Measurements from ENCODE around the gene ADAP1. TPM values are rescaled to one million over a fixed set of nuclear protein-coding genes. Genes with fewer than 3 reads are reported as not detected.
"Not testable (repeated sequence)": the region's sequence is repeated elsewhere in the genome, so short reads cannot be mapped to it uniquely, and the experiment has no call there.

Gene ADAP1, protein sequence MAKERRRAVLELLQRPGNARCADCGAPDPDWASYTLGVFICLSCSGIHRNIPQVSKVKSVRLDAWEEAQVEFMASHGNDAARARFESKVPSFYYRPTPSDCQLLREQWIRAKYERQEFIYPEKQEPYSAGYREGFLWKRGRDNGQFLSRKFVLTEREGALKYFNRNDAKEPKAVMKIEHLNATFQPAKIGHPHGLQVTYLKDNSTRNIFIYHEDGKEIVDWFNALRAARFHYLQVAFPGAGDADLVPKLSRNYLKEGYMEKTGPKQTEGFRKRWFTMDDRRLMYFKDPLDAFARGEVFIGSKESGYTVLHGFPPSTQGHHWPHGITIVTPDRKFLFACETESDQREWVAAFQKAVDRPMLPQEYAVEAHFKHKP
- total RNA-seq, result 3.0 and 5.1 TPM in 2 replicates

DNA sequence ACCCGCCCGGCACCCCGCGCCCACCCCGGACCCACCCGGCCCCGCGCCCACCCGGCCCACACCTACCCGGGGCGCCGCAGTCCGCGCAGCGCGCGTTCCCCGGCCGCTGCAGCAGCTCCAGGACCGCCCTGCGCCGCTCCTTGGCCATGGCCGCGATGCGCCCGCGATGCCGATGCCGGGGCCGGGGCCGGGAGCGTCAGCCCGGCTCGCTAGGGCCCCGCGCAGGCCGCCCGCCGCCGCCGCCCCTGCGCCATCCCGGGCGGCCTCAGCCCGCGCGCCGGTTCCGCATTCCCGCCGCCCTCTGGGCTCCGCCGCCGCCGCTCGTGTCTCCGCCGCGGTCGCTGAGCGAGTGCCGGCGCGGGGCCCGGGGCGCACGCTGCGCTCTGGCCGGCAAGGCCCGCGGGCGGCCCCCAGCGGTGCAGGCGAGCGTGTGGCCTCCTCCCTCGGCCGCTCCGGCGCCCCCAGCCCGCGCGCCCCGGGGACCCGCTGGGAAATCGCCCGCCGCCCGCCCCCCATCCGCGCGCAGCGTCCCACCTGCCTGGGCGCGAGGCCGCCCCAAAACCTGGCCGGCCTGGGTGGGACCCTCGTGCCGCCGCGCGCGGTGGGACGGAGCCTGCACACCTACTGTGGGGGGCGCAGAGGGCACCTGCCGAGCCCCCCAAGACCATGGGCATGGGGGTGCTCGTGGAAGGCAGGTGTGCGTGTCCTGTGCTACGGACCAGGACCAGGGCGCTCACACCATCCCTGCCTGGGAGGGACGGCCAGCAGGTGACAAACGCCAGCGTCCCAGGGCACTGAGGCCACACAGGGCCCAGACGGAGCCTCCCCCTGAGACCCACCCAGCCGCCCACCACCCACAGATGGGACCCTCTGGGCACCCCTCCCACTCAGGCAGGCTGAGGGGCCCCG lies at the start of gene ADAP1:
Gene ADAP1 (minus strand): TSS at position 351 of the 909 bp plus-strand sequence. CDS start 203 bp downstream, at position 148.
- DNase-seq (ENCODE audit: extremely low read depth, low read depth, low spot score), result no peak

DNA sequence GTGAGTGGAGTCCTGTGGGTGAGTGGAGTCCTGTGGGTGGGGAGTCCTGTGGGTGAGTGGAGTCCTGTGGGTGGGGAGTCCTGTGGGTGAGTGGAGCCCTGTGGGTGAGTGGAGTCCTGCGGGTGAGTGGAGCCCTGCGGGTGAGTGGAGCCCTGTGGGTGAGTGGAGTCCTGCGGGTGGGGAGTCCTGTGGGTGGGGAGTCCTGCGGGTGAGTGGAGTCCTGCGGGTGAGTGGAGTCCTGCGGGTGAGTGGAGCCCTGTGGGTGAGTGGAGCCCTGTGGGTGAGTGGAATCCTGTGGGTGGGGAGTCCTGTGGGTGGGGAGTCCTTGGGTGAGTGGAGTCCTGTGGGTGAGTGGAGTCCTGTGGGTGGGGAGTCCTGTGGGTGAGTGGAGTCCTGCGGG lies 48.0 kb upstream of the ADAP1 start:
- DNase-seq (ENCODE audit: extremely low read depth, low read depth, low spot score), result not testable (repeated sequence)

DNA sequence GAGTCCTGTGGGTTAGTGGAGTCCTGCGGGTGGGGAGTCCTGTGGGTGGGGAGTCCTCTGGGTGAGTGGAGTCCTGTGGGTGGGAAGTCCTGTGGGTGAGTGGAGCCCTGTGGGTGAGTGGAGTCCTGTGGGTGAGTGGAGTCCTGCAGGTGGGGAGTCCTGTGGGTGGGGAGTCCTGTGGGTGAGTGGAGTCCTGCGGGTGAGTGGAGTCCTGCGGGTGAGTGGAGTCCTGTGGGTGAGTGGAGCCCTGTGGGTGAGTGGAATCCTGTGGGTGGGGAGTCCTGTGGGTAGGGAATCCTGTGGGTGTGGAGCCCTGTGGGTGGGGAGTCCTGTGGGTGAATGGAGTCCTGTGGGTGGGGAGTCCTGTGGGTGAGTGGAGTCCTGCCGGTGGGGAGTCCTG lies 47.5 kb upstream of the ADAP1 start:
- DNase-seq (ENCODE audit: extremely low read depth, low read depth, low spot score), result not testable (repeated sequence)

DNA sequence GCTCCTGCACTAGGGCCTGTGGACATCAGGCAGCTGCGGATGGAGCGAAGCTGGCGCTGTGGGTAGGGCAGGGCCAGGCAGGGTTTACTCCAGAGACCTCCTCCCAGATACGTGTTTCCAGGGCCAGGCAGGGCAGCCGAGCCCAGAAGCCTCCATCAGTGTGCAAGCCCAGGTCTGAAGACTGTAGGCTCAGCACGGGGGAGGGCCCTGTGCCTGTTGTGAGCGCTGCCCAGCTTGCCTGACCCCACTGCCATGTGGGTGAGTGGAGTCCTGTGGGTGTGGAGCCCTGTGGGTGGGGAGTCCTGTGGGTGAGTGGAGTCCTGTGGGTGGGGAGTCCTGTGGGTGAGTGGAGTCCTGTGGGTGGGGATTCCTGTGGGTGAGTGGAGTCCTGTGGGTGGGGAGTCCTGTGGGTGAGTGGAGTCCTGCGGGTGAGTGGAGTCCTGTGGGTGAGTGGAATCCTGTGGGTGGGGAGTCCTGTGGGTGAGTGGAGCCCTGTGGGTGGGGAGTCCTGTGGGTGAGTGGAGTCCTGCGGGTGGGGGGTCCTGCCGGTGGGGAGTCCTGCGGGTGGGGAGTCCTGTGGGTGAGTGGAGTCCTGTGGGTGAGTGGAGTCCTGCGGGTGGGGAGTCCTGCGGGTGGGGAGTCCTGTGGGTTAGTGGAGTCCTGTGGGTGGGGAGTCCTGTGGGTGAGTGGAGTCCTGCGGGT lies 46.7 kb upstream of the ADAP1 start:
- DNase-seq (ENCODE audit: extremely low read depth, low read depth, low spot score), result not testable (repeated sequence)

DNA sequence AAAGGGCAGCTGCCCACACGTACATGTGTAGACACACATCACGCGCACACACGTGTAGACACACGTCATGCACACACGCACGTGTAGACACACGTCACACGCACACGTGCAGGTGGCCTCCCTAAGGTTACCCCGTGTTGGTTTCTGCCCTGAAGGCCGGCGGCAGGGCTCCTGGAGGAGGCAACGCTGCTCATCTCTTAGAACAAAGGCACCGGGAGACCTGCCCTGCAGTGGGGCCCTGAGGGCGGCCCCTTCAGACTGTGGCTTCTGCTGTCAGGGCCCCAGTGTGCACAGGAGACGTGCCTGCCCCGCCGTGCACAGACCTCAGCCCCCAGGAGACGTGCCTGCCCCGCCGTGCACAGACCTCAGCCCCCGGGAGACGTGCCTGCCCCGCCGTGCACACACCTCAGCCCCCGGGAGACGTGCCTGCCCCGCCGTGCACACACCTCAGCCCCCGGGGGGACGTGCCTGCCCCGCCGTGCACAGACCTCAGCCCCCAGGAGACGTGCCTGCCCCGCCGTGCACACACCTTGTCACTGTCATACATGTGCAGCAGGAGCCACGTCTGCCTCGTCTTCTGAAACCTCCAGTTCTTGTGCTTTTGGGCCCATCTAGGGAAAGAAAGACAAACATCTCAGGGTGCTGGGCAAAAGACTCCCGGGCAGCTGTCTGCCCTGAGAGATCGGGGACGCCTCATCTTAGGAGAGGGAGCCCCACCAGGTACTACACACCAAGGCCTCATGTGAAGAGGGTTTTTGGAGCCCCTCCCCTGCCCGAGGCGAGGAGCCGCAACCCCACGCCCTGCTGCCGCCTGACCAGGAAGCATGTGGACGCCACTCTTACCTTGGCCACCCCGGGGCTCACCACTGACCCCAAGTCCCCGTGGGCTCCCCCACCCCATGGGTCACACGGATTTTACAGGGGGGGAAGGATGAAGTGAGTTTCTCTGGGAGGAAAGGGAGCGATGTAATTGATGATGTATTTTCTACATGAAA lies 45.8 kb upstream of the ADAP1 start:
- no peak for DNase-seq (ENCODE audit: extremely low read depth, low read depth, low spot score)

DNA sequence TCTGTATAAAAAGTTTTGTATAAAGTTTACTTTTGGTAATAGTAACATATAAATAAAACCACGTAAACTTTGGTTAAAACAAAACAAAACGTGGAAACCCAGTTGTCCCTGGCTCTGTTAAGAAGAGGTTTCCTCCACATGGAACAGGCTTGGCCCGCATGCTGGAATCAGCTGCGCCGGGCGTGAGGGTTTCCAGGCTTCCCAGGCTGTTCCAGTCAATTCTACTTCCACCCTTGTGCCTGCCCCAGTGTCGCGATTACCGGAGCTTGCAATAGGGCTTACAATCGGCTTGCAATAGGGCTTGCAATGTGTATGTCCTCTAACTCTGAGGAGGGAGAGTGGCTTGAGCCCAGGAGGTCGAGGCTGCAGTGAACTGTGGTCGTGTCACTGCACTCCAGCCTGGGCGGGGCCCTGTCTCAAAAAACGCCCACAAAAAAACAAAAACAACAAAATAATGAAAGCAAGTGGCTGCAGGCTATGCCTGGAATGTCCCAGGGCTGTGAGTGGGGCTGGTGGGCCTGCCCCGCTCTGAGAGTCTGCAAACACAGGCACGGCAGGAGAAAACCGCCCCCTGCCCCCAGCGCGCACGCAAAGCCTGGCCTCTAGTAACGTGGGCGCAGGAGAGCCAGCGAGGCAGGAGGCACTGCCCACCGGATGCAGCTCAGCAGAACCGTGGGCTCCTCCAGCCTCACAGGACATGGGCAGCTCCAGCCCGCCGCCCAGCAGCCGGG lies 44.8 kb upstream of the ADAP1 start:
- no peak for DNase-seq (ENCODE audit: extremely low read depth, low read depth, low spot score)

DNA sequence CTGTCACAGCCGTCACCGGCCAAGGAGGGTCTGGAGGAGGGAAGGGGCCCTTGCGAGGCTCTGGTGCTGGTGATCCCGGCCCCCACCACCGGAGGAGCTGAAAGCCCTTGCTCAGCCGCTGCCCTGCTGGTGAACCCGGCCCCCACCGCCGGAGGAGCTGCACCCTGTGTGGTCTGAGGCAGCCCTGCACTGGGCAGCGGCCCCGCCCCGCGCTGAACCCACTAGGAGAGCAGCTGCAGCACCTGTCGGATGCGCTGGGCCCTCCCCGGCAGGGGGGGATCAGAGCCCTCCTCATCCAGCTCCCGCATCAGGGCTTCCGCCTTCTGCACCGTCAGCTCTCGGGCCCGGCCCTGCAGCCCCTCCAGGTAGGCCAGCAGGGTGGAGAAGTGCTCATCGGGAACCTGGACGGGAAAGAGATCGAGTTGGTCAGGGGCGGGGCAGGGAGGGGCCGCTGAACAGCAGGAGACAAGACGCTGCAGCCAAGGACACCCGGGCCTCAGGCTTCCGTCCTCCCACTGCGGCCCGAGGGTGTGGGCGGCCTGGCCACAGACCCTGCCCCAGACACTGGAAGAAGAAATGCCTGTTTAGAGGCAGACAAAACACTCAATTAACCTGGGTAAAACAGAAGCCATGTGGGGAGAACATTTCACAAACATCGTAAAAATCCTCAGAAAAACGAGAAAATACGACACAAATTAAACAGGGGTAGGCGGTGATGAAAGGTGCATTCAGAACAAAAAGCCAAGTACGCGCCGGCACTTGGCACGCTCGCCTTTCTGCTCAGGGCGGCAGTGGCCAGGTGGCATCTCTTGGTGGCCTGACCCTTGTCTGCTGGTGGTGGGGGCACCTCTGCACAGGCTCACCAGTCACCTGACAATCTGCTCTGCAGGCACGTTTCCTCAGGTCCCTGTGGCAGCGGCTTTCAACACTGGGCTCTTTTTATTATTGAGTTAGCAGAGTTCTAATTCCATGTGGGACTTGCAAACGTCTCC lies 43.2 kb upstream of the ADAP1 start:
- no peak for DNase-seq (ENCODE audit: extremely low read depth, low read depth, low spot score)

DNA sequence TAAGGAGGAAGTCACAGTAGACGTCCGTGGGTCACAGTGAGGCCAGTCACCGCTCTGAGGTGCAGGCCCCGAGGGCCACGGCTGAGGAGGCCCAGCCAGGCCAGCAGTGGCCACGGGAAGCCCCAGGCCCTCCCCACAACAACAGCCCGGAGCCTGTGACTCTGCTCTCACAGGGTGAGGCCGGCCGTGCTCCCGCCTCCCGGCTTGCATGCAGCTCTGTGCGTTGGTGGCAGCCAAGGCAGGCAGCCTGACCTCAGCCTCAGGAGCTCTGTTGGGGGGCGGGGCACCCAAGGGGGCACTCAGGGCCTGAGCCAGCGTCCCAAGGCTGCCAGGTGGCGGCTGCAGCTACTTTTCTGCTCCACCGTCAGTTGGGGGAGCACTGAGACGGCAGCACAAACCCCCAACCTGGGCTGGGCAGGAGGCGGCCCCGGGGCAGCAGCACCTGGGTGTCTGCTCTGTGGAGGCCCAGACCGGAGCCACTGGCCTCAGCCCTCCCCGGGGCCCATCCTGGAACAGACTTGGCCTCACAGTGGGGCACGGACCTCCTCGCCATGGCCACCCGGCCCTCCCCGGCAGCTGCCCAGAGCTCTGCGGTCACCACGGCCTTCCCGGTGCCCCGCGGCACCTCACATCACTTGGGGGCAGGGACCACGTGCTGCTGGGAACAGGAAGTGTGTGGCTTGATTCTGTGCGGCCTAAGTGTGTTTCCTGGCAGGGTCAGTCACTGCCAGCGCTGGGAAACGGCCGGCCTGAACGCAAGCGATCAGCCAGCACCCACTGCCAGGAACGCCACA lies 41.8 kb upstream of the ADAP1 start:
- no peak for DNase-seq (ENCODE audit: extremely low read depth, low read depth, low spot score)

DNA sequence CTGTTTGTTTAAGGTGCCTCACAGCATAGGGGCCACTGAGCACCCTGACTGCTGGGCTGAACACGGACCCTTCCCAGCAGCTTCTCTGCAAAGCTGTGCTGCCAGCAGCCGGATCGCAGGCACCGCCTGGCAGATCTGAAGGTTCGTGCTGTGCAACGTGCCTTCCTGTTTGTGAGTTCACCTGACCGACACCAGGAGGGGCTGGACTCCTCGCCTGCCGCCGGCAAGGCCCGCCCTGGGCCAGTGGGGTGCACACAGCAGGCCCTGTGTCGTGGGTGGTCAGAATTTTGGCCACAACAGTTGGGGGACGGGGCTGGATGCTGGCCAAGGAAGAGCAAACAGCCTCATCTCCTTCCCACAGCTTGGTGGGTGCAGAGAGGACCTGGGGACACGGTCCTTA lies 41.1 kb upstream of the ADAP1 start:
- DNase-seq (ENCODE audit: extremely low read depth, low read depth, low spot score), result no peak

DNA sequence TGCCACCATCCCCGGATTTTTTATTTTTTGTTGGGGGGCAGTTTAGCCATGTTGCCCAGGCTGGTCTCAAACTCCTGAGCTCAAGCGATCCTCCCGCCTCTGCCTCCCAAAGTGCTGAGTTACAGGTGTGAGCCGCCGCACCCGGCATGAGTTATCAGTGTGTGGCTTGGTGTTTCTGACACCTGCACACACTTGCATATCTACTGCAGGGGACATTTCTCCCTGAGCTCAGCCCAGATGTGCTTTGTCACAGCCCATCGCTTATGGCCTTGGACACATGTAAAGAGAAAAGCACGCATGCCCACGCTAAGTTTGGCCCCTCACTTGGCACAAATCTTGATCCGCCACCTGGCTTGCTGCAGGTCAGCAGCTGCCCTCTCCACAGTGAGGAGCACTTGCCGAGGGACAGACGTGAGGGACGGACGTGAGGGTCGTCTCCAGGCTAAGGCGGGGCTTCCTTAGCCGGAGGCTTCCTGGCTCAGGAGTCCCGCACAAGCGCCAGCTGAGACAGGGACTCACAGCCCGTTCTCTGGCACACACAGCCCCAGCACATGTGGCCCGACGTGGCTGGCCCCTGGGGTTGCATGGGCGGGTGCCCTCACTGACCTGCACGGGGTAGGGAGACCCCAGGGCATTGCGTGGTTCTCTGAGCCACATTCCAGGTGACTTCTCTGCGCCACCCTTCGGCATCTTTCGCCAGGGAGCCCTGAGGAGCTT lies 40.3 kb upstream of the ADAP1 start:
- no peak for DNase-seq (ENCODE audit: extremely low read depth, low read depth, low spot score)

DNA sequence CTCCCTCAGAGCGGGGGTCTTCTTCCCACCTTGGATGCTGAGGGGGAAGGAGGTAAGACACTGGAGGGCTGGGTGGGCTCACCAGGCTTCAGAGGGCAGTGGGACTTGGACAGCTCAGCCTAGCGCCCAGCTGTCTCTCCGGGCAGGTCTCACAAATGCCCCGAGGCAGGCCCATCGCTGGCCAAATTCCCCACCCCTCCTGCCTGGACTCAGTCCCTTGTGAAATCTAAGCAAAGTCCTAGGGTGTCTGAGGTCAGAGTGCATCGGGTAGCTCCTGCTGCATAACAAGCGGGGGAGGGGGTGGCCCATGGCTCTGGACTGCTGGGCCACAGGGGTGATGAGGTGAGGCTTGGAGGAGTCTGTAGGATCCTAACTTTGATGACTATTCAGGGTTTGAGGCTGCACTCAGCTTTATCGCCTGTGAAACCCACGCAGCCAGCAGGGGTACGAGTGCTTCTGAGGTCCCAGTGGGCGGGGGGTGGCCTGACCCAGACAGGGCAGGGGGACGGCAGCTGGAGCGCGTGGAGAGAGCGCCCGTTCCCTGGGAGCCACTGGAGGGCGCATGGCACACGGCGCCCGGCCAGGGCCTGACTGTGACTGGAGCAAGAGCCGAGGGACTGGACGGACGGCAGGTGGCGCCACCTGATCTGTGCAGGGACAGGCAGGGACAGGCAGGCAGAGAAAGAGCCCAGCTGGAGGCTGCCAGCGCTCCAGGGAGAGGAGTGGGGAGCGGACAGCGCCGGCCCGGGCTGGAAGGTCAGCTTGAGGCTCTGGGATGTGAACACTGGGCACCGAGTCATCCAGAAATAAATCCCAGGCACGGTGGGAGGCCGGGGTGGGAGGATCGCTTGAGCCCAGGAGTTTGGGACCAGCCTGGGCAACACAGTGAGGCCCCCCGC lies 38.5 kb upstream of the ADAP1 start:
- DNase-seq (ENCODE audit: extremely low read depth, low read depth, low spot score), result no peak

DNA sequence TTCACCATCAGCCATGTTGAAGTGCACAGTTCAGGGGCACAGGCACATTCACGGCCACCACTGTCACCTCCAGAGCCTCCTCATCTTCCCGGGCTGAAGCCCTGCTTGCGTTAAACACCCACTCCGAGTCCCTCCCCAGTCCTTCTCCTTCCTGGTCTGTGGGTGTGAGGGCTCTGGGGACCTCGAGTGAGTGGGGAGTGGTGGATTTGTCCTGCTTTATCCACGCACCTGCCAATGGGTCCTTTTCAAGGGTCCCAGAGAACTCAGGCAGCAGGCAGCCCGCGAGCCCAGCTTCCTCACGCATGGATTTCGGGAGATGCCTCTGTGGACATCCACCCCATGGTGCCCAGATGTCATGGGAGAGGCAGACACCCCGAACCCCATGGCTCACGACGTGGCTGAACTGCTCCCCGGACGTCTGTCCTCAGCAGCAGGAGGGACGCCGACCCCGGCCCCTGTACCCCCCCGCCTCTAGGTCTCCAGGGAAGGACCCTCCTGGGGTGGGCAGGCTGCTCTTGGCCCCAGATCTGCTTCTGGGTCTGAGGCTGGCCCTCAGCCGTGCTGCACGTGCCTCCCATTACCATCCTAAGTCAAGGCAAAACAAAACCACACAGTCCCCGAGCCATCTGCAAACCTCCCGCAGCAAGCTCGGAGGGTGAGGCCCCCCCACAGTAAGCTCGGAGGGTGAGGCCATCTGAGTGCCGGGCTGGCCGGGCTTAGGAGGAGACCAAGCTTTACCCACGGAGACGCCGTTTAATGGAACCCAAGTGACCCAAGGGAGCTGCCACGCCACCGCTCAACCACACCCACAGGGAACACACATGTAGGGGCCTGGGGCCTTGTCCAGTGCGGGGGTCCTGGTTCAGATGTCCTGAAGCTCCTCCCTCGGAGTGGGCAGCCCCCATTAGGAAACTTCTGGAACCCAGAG lies 37.5 kb upstream of the ADAP1 start:
- DNase-seq (ENCODE audit: extremely low read depth, low read depth, low spot score), result no peak

DNA sequence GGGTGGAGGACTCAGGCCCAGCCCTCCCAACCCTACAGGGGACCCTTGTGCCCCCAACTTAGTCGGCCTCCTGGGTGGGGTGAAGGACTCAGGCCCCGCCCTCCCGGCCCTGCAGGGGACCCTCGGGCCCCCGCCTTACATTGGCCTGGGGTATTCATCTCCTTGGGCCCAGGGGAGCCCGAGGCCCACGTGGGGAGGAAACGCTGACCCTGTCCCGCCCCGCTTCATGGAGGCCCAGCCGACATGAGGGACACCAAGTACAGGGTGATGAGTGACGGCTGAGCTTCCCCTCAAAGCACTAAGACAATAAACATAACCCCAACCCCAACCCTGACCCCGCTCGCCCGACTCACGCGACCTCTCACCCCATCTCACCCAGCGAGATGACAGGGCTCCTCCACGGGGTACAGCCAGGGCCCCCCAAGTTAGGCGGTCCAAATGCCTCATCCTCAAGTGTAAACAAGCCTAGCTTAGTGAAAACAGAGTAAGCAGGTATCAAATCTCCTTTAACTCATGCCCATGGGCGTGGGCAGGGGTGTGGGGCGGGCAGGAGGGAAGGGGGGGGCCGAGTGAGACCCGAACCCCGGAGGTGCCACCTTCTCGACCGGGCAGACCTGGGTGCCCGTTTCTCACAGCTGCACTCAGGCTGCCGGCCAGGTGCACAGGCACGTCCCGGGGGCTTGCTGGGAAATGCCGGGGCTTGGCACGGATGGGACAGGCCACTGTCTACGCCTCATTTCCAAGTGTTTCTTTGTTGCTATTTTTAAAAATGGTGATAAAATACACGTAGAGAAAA lies 36.7 kb upstream of the ADAP1 start:
- no peak for DNase-seq (ENCODE audit: extremely low read depth, low read depth, low spot score)

Data from glomerular endothelial cell (primary cell).